ENCODE measurements around the gene ERVMER34-1. TPM values are rescaled to one million over a fixed set of nuclear protein-coding genes. Genes with fewer than 3 reads are reported as not detected.

ERVMER34-1 gene
- total RNA-seq, 1 experiment from 2014 or later, result 0.32 TPM

- Histone ChIP-seq H3K9me3 (ENCODE audit: low read depth, low read length, poor library complexity, severe bottlenecking) (no peaks in the 10 kb centered on the region), H3K4me3 (ENCODE audit: low read depth, low read length, poor library complexity, severe bottlenecking) (no peak overlapping the region), H3K27me3 (replicated peaks; ENCODE audit: insufficient read depth, low read depth, low read length, poor library complexity) (no peaks in the 10 kb centered on the region), H3K27ac (ENCODE audit: low read depth, low read length, poor library complexity, severe bottlenecking) (no peak overlapping the region), H3K4me1 (ENCODE audit: insufficient read depth, low read length, poor library complexity, severe bottlenecking) (no peaks in the 10 kb centered on the region), H3K36me3 (ENCODE audit: insufficient read depth, low read length, poor library complexity, severe bottlenecking) (no peaks in the 10 kb centered on the region)
- POLR2A ChIA-PET (ENCODE audit: low non-redundant PET), result no interaction called here
- CTCF ChIA-PET, result no interaction called here
- no peak for DNase-seq (ENCODE audit: low spot score)
- intact Hi-C loops (cut with micrococcal nuclease; ENCODE audit: unreplicated experiment), result no loop called here
- no TSS peak for BruUV-seq (replicated peaks)
- no peak for TF ChIP-seq EZH2 (IDR thresholded peaks at IDR 0.05; ENCODE audit: borderline replicate concordance, low read depth, low read length, poor library complexity, severe bottlenecking)
- TF ChIP-seq CTCF (conservative IDR thresholded peaks at IDR 0.05; ENCODE audit: low read depth, low read length), result no peak
Observed at GRCh38 chr4:52743444-52744019, 7.7 kb downstream of the ERVMER34-1 start.

- no peak for DNase-seq (ENCODE audit: low spot score)
- Histone ChIP-seq H3K36me3 (ENCODE audit: insufficient read depth, low read length, poor library complexity, severe bottlenecking) (no peaks in the 10 kb centered on the region), H3K4me1 (ENCODE audit: insufficient read depth, low read length, poor library complexity, severe bottlenecking) (no peaks in the 10 kb centered on the region), H3K27ac (ENCODE audit: low read depth, low read length, poor library complexity, severe bottlenecking) (no peak overlapping the region), H3K9me3 (ENCODE audit: low read depth, low read length, poor library complexity, severe bottlenecking) (no peaks in the 10 kb centered on the region), H3K4me3 (ENCODE audit: low read depth, low read length, poor library complexity, severe bottlenecking) (no peak overlapping the region), H3K27me3 (replicated peaks; ENCODE audit: insufficient read depth, low read depth, low read length, poor library complexity) (no peaks in the 10 kb centered on the region)
- BruUV-seq (replicated peaks), result no TSS peak
- ChIA-PET POLR2A (ENCODE audit: low non-redundant PET) (no interaction called here), CTCF (no interaction called here)
- TF ChIP-seq CTCF (conservative IDR thresholded peaks at IDR 0.05; ENCODE audit: low read depth, low read length) (no peak), EZH2 (IDR thresholded peaks at IDR 0.05; ENCODE audit: borderline replicate concordance, low read depth, low read length, poor library complexity, severe bottlenecking) (no peak)
- intact Hi-C loops (cut with micrococcal nuclease; ENCODE audit: unreplicated experiment), result no loop called here
Observed at GRCh38 chr4:52729586-52729985, 21.6 kb downstream of the ERVMER34-1 start.

GRCh38 chr4:52728691-52729240 lies 22.5 kb downstream of the ERVMER34-1 start:
- CTCF ChIA-PET, result no interaction called here
- POLR2A ChIA-PET (ENCODE audit: low non-redundant PET), result no interaction called here

More at GRCh38 chr4:52728691-52729240, 22.5 kb downstream of the ERVMER34-1 start:
- intact Hi-C loops (cut with micrococcal nuclease; ENCODE audit: unreplicated experiment), result no loop called here
- TF ChIP-seq CTCF (conservative IDR thresholded peaks at IDR 0.05; ENCODE audit: low read depth, low read length), result no peak
- no peak for TF ChIP-seq EZH2 (IDR thresholded peaks at IDR 0.05; ENCODE audit: borderline replicate concordance, low read depth, low read length, poor library complexity, severe bottlenecking)
- Histone ChIP-seq H3K9me3 (ENCODE audit: low read depth, low read length, poor library complexity, severe bottlenecking) (no peaks in the 10 kb centered on the region), H3K4me1 (ENCODE audit: insufficient read depth, low read length, poor library complexity, severe bottlenecking) (no peaks in the 10 kb centered on the region), H3K4me3 (ENCODE audit: low read depth, low read length, poor library complexity, severe bottlenecking) (no peak overlapping the region), H3K27ac (ENCODE audit: low read depth, low read length, poor library complexity, severe bottlenecking) (no peak overlapping the region), H3K27me3 (replicated peaks; ENCODE audit: insufficient read depth, low read depth, low read length, poor library complexity) (no peaks in the 10 kb centered on the region), H3K36me3 (ENCODE audit: insufficient read depth, low read length, poor library complexity, severe bottlenecking) (no peaks in the 10 kb centered on the region)
- no TSS peak for BruUV-seq (replicated peaks)
- no peak for DNase-seq (ENCODE audit: low spot score)
